SK-N-SH (cell line): ENCODE data around the gene PLCL2. TPM values are rescaled to one million over a fixed set of nuclear protein-coding genes. Genes with fewer than 3 reads are reported as not detected.

Experiments used
- CTCF ChIA-PET: fragments of 300-600, 350-600 bp; formaldehyde crosslinking; extraction: SDS; loops from one replicate; lab custom pipeline; 2021; lab: Yijun Ruan, JAX
- POLR2A ChIA-PET: fragments of 350-600 bp; sonication (Branson Sonifier 250); formaldehyde crosslinking; extraction: SDS; loops from one replicate; lab custom pipeline; 2020; ENCODE audit warnings: antibody characterized with exemption, inconsistent platforms; lab: Yijun Ruan, JAX
- DNase-seq: peaks from one replicate; pipeline ENCODE4 v3.0.0; 2012
- H2AFZ ChIP-seq: fragments of 200-600 bp; sonication (generic); 2 replicates; pipeline ENCODE4 v1.8.1; 2016; ENCODE audit warnings: antibody characterized with exemption, mild to moderate bottlenecking, low read depth
- H3F3A ChIP-seq: fragments of 200-600 bp; sonication (generic); replicated peaks from 2 replicates; pipeline ENCODE3; 2016; ENCODE audit warnings: antibody characterized with exemption, mild to moderate bottlenecking; ENCODE audit not compliant: insufficient read depth
- H3K27ac ChIP-seq, 2 experiments: fragments of 200-500 bp in 1 of 2; fragments of 200-600 bp in 1 of 2; sonication (Bioruptor generic) in 1 of 2; sonication (generic), shearing (Covaris generic) in 1 of 2; 2 replicates each; pipeline versions ENCODE4 v1.5.1 to v1.6.1; 2014 to 2016; ENCODE audit warnings: low read depth in 2 of 2, inconsistent platforms in 1 of 2, low read length in 1 of 2, mild to moderate bottlenecking in 1 of 2, mixed read lengths in 1 of 2
- H3K27me3 ChIP-seq: fragments of 200-600 bp; sonication (generic), shearing (Covaris generic); 2 replicates; pipeline ENCODE4 v1.6.1; 2016; ENCODE audit warnings: mixed run types; ENCODE audit not compliant: insufficient read depth
- H3K36me3 ChIP-seq, 2 experiments: fragments of 200-500 bp in 1 of 2; fragments of 200-600 bp in 1 of 2; sonication (Bioruptor generic) in 1 of 2; sonication (generic) in 1 of 2; replicated peaks in 1 of 2; 2 replicates each; pipeline versions ENCODE3 to v1.5.1; 2014 to 2016; ENCODE audit warnings: low read length in 1 of 2, mild to moderate bottlenecking in 1 of 2; ENCODE audit not compliant: insufficient read depth in 2 of 2, control insufficient read depth in 1 of 2
- H3K4me1 ChIP-seq, 2 experiments: fragments of 200-500 bp in 1 of 2; fragments of 200-600 bp in 1 of 2; sonication (Bioruptor generic) in 1 of 2; sonication (generic), shearing (Covaris generic) in 1 of 2; 2 replicates each; pipeline versions ENCODE4 v1.5.1 to v1.6.1; 2014 to 2016; ENCODE audit warnings: low read depth in 1 of 2, low read length in 1 of 2, mixed run types in 1 of 2; ENCODE audit not compliant: insufficient read depth in 2 of 2, control insufficient read depth in 1 of 2
- H3K4me2 ChIP-seq: fragments of 200-600 bp; sonication (generic), shearing (Covaris generic); 2 replicates; pipeline ENCODE4 v1.6.1; 2017; ENCODE audit warnings: mixed run types
- H3K4me3 ChIP-seq, 2 experiments: fragments of 200-500 bp in 1 of 2; fragments of 200-600 bp in 1 of 2; sonication (Bioruptor generic) in 1 of 2; sonication (generic), shearing (Covaris generic) in 1 of 2; 2 replicates each; pipeline versions ENCODE4 v1.5.1 to v1.8.1; 2014 to 2016; ENCODE audit warnings: low read depth in 2 of 2, inconsistent platforms in 1 of 2, low read length in 1 of 2, mild to moderate bottlenecking in 1 of 2, mixed read lengths in 1 of 2, moderate library complexity in 1 of 2
- H3K79me2 ChIP-seq: fragments of 200-600 bp; sonication (generic); 2 replicates; pipeline ENCODE4 v1.8.1; 2017; ENCODE audit warnings: mild to moderate bottlenecking; ENCODE audit not compliant: insufficient read depth
- H3K9ac ChIP-seq: fragments of 200-600 bp; sonication (generic); 2 replicates; pipeline ENCODE4 v1.6.1; 2017; ENCODE audit warnings: mixed run types
- H3K9me2 ChIP-seq: fragments of 200-600 bp; sonication (generic); 2 replicates; pipeline ENCODE4 v1.6.1; 2017; ENCODE audit warnings: mixed run types
- H3K9me3 ChIP-seq: fragments of 200-600 bp; sonication (generic); 2 replicates; pipeline ENCODE4 v1.6.1; 2017; ENCODE audit warnings: mixed run types, mild to moderate bottlenecking, moderate library complexity
- H4K20me1 ChIP-seq: fragments of 200-600 bp; sonication (generic); 2 replicates; pipeline ENCODE4 v1.6.1; 2017; ENCODE audit warnings: mild to moderate bottlenecking, mixed run types; ENCODE audit not compliant: insufficient read depth
- ELF1 ChIP-seq: IDR thresholded peaks from 2 replicates; pipeline ENCODE4 v1.4.0; 2012
- FOXM1 ChIP-seq: IDR thresholded peaks from 2 replicates; pipeline ENCODE4 v1.4.0; 2012; ENCODE audit warnings: low read depth, mild to moderate bottlenecking
- GABPA ChIP-seq: IDR thresholded peaks from 2 replicates; pipeline ENCODE4 v1.4.0; 2012; ENCODE audit warnings: low read depth, mild to moderate bottlenecking
- MXI1 ChIP-seq: IDR thresholded peaks from 2 replicates; pipeline ENCODE4 v1.6.1; 2012; ENCODE audit warnings: mild to moderate bottlenecking, low read depth, low read length, improper control_type of control experiment
- NFIC ChIP-seq: IDR thresholded peaks from 2 replicates; pipeline ENCODE4 v1.4.0; 2012; ENCODE audit warnings: borderline replicate concordance
- RCOR1 ChIP-seq: fragments of 150-350 bp; IDR thresholded peaks from 2 replicates; pipeline ENCODE4 v1.6.1; 2017; ENCODE audit warnings: antibody characterized with exemption, low read length
- RXRA ChIP-seq: IDR thresholded peaks from 2 replicates; pipeline ENCODE4 v1.4.0; 2012; ENCODE audit warnings: low read depth, mild to moderate bottlenecking, borderline replicate concordance
- SIN3A ChIP-seq: IDR thresholded peaks from 2 replicates; pipeline ENCODE4 v1.6.1; 2012; ENCODE audit warnings: low read depth, mild to moderate bottlenecking, low read length, moderate library complexity, borderline replicate concordance
- TAF1 ChIP-seq: IDR thresholded peaks from 2 replicates; pipeline ENCODE4 v1.6.1; 2012; ENCODE audit warnings: low read depth, mild to moderate bottlenecking, low read length, moderate library complexity, borderline replicate concordance
- TEAD4 ChIP-seq: IDR thresholded peaks from 2 replicates; pipeline ENCODE4 v1.4.0; 2012; ENCODE audit warnings: mild to moderate bottlenecking, borderline replicate concordance; ENCODE audit not compliant: insufficient read depth
- WGBS: methylation state at CpG from one replicate; pipeline ENCODE4 v1.1.6; 2017; ENCODE audit warnings: low lambda C conversion rate; 5-methylcytosine and 5-hydroxymethylcytosine counted together
- polyA plus RNA-seq, 3 experiments: library from polyadenylated mRNA; depleted of rRNA; stranded (reverse); fragments of >200 nt; gene quantifications; 2 replicates each; pipeline ENCODE4 v1.2.3, GENCODE V29; 2012
- TF ChIP-seq, protein P1 (sequence below): IDR thresholded peaks from 2 replicates; pipeline ENCODE4 v1.4.0; 2012; ENCODE audit warnings: low read depth, borderline replicate concordance
- TF ChIP-seq, protein P2 (sequence below): IDR thresholded peaks from 2 replicates; pipeline ENCODE4 v1.6.1; 2012; ENCODE audit warnings: mild to moderate bottlenecking, low read depth, low read length, moderate library complexity
- TF ChIP-seq, protein P3 (sequence below): IDR thresholded peaks from 2 replicates; pipeline ENCODE4 v1.4.0; 2012; ENCODE audit warnings: low read depth, borderline replicate concordance
- TF ChIP-seq, protein P4 (sequence below): fragments of 200-600 bp; sonication (generic); IDR thresholded peaks from 2 replicates; pipeline ENCODE4 v1.6.1; 2017; ENCODE audit warnings: antibody characterized with exemption, mild to moderate bottlenecking, moderate library complexity

The PLCL2 gene
- polyA plus RNA-seq, 1 of the 3 experiments (the other 2 are of a cell fraction), result 0.85 TPM

DNA sequence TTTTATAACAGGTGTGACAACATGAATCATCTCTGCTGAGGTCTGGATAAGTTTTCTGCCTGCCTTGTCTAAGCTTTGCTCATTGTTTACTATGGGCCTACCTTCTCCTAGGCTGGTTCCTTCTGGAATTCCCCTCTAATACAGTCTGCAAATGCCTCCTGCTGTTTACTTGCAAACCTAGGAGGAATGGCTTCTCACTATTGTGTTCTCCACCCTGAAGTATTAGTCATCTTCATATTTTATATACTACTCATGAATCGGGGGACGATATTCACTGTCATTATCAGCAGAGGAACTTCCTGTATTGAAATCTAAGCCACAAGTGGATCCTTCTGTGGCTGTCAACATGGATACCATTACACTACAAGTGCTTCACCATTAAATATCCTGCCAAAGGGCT is 154.8 kb downstream of the PLCL2 start (continued):
- TF ChIP-seq GABPA (no peak; the same call in 1 of the 2 replicates), ELF1 (peak; percentile 60; the same call in 1 of the 2 replicates)

DNA sequence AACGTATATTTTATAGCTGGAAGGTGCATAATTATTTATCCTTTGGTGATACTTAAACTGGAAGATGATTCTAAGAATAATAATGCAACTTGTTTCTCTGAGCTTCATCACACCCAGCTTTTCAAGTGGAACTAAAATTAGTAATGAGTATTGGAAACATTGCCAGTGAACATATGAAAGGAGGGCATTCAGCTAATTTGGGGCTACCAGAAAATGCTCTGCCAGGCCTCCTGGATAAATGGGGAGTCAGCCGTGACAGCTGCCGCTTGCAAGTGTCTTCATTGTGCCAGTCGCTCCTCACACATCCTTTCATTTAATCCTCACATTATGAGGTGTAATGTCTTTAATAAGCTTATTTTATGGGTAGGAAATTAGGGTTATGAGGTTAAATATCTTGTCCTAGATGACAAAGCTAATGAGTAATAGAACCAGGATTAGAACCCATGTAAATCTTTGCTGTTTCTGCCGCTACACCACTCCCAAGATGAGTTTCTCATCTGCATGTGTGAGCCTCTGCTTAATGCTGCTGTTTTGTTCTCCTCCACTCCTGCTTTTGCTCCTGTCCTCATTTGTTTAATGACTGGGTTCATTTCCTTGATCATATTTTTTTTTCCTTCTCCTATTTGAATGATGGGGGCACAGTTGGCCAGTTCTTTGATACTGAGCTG is 155.7 kb downstream of the PLCL2 start:
- Histone ChIP-seq H3F3A (peaks cover 4% of the 10 kb centered on the region), H3K27me3 (no peaks in the 10 kb centered on the region), H2AFZ (0 out of 2 replicates have a peak overlapping the region, but pooled peaks have one; percentile 7), H3K4me2 (no peak overlapping the region), H3K27ac (peak overlapping the region in 1 of 2 experiments; percentile 48; a peak in 3 of 4 replicates), H3K9ac (no peak overlapping the region), H3K36me3 (peaks cover 0 to 4% of the 10 kb centered on the region in 2 experiments), H4K20me1 (no peaks in the 10 kb centered on the region), H3K4me3 (no peak overlapping the region), H3K9me3 (no peaks in the 10 kb centered on the region), H3K79me2 (no peaks in the 10 kb centered on the region), H3K4me1 (peaks cover 4 to 7% of the 10 kb centered on the region in 2 experiments; a peak in 3 of 4 replicates), H3K9me2 (no peaks in the 10 kb centered on the region)
- TF ChIP-seq, protein P1, sequence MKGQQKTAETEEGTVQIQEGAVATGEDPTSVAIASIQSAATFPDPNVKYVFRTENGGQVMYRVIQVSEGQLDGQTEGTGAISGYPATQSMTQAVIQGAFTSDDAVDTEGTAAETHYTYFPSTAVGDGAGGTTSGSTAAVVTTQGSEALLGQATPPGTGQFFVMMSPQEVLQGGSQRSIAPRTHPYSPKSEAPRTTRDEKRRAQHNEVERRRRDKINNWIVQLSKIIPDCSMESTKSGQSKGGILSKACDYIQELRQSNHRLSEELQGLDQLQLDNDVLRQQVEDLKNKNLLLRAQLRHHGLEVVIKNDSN, result no peak
- TF ChIP-seq, protein P2, sequence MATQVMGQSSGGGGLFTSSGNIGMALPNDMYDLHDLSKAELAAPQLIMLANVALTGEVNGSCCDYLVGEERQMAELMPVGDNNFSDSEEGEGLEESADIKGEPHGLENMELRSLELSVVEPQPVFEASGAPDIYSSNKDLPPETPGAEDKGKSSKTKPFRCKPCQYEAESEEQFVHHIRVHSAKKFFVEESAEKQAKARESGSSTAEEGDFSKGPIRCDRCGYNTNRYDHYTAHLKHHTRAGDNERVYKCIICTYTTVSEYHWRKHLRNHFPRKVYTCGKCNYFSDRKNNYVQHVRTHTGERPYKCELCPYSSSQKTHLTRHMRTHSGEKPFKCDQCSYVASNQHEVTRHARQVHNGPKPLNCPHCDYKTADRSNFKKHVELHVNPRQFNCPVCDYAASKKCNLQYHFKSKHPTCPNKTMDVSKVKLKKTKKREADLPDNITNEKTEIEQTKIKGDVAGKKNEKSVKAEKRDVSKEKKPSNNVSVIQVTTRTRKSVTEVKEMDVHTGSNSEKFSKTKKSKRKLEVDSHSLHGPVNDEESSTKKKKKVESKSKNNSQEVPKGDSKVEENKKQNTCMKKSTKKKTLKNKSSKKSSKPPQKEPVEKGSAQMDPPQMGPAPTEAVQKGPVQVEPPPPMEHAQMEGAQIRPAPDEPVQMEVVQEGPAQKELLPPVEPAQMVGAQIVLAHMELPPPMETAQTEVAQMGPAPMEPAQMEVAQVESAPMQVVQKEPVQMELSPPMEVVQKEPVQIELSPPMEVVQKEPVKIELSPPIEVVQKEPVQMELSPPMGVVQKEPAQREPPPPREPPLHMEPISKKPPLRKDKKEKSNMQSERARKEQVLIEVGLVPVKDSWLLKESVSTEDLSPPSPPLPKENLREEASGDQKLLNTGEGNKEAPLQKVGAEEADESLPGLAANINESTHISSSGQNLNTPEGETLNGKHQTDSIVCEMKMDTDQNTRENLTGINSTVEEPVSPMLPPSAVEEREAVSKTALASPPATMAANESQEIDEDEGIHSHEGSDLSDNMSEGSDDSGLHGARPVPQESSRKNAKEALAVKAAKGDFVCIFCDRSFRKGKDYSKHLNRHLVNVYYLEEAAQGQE, result no peak
- TF ChIP-seq TEAD4, result no peak
- TF ChIP-seq TAF1, result no peak
- no peak for TF ChIP-seq SIN3A
- no peak for DNase-seq
- ChIA-PET POLR2A (no interaction called here), CTCF (interaction anchor here (0.9 to 2.3 kb wide), 3 partner anchors 27 to 750 kb away, joined by 3 to 11 read pairs (median 3); no protein-coding TSS in a partner anchor)
- WGBS, result 96% methylated on average over 5 of the region's 5 CpGs

DNA sequence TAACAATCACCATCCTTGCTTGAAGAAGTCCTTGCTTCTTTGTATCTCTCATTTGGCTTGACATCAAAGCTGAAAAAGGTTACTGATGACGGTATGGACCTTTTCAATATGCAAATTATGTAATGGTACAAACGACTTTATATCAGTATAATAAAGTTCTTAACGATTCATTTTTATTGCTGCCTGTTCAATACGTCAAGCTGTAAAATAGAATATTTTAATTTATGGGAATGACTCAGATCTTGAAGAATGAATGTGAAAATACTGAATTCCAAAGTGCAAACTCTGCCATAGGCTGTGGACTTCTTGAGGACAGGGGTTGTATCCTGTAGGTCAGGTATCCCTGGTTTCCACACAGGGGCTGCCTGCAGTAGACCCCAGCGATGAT is 156.2 kb downstream of the PLCL2 start:
- H3K4me1 ChIP-seq, result peaks cover 4 to 7% of the 10 kb centered on the region in 2 experiments; a peak in 3 of 4 replicates
- WGBS, result 77% methylated on average over 5 of the region's 5 CpGs
- H3K27ac ChIP-seq, result no peak overlapping the region
- H3K4me3 ChIP-seq, result no peak overlapping the region
- TF ChIP-seq TAF1, result no peak
- no peak for TF ChIP-seq RCOR1
- no peak for TF ChIP-seq RXRA
- TF ChIP-seq, protein P3, sequence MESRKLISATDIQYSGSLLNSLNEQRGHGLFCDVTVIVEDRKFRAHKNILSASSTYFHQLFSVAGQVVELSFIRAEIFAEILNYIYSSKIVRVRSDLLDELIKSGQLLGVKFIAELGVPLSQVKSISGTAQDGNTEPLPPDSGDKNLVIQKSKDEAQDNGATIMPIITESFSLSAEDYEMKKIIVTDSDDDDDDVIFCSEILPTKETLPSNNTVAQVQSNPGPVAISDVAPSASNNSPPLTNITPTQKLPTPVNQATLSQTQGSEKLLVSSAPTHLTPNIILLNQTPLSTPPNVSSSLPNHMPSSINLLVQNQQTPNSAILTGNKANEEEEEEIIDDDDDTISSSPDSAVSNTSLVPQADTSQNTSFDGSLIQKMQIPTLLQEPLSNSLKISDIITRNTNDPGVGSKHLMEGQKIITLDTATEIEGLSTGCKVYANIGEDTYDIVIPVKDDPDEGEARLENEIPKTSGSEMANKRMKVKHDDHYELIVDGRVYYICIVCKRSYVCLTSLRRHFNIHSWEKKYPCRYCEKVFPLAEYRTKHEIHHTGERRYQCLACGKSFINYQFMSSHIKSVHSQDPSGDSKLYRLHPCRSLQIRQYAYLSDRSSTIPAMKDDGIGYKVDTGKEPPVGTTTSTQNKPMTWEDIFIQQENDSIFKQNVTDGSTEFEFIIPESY, result no peak
- no peak for TF ChIP-seq FOXM1
- TF ChIP-seq NFIC, result no peak
- TF ChIP-seq, protein P4, sequence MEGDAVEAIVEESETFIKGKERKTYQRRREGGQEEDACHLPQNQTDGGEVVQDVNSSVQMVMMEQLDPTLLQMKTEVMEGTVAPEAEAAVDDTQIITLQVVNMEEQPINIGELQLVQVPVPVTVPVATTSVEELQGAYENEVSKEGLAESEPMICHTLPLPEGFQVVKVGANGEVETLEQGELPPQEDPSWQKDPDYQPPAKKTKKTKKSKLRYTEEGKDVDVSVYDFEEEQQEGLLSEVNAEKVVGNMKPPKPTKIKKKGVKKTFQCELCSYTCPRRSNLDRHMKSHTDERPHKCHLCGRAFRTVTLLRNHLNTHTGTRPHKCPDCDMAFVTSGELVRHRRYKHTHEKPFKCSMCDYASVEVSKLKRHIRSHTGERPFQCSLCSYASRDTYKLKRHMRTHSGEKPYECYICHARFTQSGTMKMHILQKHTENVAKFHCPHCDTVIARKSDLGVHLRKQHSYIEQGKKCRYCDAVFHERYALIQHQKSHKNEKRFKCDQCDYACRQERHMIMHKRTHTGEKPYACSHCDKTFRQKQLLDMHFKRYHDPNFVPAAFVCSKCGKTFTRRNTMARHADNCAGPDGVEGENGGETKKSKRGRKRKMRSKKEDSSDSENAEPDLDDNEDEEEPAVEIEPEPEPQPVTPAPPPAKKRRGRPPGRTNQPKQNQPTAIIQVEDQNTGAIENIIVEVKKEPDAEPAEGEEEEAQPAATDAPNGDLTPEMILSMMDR, result no peak
- TF ChIP-seq MXI1, result no peak
- H3K27me3 ChIP-seq, result no peaks in the 10 kb centered on the region
- no peak overlapping the region for H2AFZ ChIP-seq
- no peak overlapping the region for H3K9ac ChIP-seq
- H3K36me3 ChIP-seq, result peaks cover 0 to 4% of the 10 kb centered on the region in 2 experiments
- H3K9me3 ChIP-seq, result no peaks in the 10 kb centered on the region
- no peak for DNase-seq
- H3K79me2 ChIP-seq, result no peaks in the 10 kb centered on the region
- no peaks in the 10 kb centered on the region for H4K20me1 ChIP-seq
- no peaks in the 10 kb centered on the region for H3K9me2 ChIP-seq
- POLR2A ChIA-PET, result no interaction called here
- H3K4me2 ChIP-seq, result no peak overlapping the region
- CTCF ChIA-PET, result no interaction called here
- H3F3A ChIP-seq, result peaks cover 4% of the 10 kb centered on the region
